NCI-H345 treated with DMSO at 0.1 percent for 48 hours (cell line): Measurements from ENCODE around the gene HLA-DPA1.
A peak's percentile ranks its signal among the peaks of the same experiment; 100 is the strongest.
"Not testable (repeated sequence)": the region's sequence is repeated elsewhere in the genome, so short reads cannot be mapped to it uniquely, and the experiment has no call there.

Experiments used
- DNase-seq: peaks from one replicate; lab custom pipeline; 2025; ENCODE audit not compliant: unreplicated experiment; lab: John Stamatoyannopoulos, UW

The HLA-DPA1 gene

DNA sequence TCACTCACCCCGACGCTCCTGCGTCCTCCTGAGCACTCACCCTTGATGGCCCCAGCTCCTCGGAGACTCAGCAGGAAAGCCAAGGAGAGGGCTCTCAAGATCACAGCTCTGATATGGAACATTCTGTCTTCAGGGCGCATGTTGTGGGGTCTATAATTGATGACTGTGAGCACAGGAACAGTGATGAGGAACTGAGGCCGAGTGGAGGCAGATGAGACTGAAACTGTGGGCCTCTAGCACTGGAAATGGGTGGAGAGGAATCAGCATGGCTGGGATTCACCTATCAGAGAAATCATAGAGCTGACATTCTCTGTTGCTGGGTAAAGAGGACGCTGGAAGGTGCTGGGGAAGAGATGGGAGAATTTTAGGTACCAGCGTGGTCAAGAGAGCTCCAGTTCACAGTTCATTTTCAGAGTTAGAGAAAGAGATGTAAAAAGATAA is at the start of gene HLA-DPA1:
HLA-DPA1 (minus strand) TSS at position 219 of the 441 bp plus-strand sequence.
- no peak for DNase-seq

DNA sequence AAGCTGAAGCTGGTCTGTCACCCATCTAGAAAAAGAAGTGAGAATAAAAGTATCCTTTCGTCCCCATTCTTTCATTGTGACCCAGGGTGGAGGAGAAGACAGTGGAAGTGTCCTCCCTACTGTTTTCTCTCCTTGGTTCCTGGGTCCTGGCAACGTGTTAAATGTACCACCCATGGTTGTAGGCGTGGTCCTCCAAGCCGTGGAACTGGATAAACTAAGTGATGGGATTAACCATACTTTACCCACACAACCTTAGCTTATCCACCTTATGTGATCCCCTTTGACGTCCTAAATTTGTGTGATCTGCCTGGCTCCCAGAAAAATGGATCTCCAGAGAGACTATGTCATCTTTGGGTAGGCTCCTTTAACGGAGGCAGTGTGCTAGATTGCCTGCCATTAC is 49.7 kb upstream of the HLA-DPA1 start:
- DNase-seq = no peak

DNA sequence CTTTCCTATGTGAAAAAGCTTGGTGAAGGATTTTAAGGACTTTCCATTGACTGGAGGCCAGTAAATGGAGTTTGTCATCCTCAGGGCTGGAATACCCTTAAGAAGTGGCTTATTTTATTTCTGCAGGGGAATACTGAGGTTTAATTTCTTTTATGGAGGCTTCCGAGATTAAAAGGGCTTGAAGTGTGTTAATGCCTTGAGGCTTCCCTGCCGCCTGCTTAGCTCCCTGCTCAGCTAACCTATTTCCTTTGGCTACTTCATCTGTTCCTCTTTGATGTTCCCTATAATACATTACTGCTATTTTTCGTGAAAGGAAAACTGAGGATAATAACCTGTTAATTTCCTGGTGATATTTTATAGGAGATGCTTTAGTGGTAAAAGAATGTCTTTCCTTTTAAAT is 46.6 kb upstream of the HLA-DPA1 start:
- no peak for DNase-seq

DNA sequence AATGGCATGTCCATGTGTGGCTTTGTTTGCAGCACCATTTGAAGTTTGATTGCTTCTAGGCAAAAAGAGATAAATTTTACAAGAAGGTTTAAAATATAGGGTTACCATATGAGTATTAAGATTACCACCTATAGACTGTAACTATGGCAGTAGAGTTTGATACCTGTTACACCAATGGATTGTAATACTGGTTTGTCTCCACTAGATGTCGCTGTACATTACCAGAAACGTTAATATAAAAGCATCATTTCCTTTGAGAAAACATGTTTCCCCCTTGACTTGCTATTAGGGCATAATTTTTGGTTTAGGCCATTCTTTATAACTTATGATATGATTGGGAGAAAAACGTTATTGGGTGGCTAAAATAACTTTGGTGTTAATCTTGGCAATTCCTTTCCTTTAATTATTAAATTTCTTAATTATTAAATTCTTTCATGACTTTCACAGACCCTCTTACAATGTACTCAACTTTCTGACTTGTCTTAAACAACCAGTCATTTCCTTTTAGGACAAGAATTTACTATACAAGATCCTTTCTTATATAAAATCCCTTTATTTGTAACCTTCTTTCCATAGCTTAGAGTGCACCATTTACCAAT is 45.2 kb upstream of the HLA-DPA1 start:
- DNase-seq = peak; percentile 48

DNA sequence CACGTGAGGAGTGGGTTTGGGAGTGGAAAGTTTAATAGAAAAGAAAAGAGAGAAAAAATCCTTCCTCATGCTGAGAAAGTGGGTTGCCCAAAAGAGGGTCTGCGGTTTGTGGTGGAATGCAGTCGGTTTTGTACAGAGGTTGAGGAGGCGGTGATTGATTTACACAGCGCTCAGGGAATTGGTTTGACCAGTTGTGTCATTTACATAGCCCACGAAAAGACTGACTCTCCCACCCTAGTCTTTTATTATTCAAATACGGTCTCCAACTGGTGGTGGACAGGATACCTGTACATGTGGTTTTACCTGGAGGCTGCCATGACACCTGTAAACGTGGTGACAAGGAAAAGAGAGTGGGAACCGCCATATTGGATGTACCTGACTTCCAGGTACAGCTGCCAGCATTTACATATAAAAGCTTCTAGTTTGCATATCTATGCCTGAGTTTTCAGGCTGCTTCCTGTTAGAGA is 44.4 kb upstream of the HLA-DPA1 start:
- no peak for DNase-seq

DNA sequence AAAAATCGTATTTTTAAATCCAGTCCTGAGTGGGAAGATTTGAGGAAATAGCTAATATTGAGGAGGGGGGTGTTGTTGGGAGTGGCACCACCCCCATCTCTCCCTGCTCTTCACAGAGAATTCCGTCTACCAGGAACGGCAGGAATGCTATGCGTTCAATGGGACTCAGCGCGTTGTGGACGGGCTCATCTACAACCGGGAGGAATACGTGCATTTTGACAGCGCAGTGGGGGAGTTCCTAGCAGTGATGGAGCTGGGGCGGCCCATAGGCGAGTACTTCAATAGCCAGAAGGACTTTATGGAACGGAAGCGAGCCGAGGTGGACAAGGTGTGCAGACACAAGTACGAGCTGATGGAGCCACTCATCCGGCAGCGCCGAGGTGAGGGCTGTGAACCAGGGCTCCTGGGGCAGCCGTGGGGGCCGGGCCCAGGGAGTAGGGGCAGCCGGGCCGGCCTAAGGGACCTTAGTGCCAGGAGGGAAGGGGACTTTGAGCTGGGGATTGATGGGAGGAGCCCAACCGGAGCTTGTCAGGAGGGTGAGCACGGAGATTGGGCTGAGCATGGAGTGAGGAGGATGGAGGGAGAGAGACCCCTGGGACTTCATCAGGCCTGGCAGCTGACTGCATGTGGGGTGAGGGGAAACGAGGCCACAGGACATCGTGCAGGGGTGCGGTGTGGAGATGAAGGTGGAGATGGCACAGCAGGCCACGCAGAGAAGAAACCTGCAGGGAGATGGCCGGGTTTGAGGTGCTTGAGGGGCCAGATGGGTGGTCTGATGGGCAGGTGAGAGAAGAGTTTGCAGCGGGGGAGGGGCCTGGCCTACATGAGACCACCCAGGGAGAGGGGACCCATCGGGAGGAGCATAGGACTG is 43.6 kb upstream of the HLA-DPA1 start:
- DNase-seq = no peak

DNA sequence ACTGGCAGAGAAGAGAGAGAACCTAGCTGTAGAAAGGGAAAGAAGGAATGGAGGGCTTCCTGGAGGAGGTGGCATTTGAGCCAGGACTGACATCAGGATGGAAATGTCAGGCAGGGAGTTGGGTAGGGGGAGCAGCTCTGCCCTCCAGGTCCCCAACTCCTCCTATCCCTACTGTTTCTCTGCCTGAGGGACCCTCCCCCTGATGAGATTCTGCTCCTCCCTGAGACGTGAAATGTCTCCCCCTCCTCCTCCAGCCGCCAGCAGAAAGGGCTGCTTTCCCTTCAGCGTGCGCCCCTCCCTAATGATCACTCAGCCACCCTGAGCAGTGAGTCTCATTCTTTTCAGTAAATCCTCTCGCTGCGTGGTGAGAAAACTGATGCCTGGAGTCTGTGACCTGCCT is 43.0 kb upstream of the HLA-DPA1 start:
- DNase-seq = no peak

DNA sequence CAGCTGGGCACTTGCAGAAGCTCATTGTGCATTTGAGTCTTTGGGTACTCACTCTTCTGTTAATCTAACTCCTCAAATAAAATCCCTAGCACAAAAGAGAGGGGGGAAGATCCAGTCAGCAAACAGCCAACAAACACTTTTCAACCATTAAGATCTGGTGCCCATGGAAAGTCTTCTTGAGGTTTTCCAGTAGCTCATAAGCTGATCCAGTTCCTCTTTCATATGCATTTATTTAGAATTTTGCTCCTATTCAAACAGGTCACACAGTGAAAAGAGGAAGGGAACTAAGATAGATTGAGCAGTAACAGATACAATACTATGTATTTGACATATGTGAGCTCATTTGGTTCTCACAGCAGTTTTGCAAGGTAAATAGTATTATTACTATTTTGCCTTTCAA is 41.0 kb upstream of the HLA-DPA1 start:
- no peak for DNase-seq

DNA sequence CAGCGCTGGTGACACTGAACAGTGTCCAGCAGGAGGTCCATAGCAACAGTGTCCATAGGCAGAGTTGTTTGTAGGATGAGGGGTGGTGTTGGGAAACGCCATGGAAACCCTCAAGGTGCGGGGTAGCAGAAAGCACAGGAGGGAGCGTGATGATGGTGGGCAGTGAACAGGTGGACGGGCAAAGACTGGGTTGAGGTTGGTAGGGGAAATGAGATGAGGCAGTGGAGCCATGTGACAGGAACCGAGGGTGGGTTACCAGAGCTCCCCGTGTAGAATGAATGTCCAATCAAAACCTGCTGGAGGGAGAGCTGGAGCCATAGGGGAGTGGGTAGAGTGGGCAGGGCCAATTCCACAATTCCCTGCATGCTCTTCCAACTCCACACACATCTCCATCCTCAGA is 40.3 kb upstream of the HLA-DPA1 start:
- DNase-seq = no peak

DNA sequence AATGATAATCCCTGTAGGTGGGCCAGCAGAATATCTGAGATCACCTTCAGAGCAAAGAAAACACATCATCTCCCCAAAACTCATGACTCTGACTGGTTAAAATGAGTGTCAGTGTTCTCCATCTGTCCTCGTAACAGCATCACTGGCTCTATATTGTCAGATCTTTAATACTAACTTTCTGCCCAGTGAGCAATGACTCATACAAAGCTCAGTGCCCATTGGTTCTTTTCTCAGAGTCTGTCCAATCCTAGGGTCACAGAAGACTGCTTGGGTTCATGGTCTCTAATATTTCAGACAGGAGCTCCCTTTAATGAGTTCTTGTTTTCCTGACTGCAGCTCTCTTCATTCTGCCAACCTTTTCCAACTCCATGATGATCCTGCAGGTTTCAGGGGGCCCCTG is 38.7 kb upstream of the HLA-DPA1 start:
- no peak for DNase-seq

DNA sequence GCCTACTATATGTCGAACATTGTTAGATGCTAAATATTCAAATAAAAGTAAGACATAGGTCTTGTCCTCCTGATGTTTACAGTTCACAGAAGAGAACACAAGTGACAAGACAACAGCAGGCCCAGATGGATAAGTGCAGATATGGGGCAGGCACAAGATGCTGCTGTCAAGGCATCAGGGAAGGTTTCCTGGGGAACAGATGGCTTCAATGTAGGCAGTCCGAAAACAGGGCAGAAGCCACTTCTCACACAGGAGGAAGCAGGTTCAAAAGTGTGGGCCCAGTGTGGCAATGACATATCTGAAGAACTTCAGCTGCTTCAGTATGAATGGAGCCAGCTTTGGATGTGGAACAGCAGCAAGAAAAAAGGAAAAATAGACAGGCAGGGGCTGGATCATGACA is 34.9 kb upstream of the HLA-DPA1 start:
- DNase-seq = no peak

DNA sequence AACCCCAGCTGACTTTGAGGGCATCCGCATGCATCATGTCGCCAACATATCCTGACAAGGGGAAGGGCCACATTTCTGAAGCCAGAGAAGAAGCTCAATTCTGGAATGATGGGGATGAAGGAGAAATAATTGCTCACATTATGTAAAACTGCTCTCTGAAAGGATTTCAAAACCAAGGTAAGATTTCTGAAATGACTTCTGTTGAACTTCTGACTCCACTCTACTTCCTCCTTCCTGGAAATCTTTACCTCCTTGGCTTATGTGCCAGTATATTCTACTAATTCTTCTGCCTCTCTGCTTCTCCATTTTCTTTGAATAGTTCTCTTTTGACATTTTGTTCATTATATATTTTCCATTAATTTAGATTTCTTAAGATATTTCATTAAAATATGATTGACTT is 34.2 kb upstream of the HLA-DPA1 start:
- no peak for DNase-seq

DNA sequence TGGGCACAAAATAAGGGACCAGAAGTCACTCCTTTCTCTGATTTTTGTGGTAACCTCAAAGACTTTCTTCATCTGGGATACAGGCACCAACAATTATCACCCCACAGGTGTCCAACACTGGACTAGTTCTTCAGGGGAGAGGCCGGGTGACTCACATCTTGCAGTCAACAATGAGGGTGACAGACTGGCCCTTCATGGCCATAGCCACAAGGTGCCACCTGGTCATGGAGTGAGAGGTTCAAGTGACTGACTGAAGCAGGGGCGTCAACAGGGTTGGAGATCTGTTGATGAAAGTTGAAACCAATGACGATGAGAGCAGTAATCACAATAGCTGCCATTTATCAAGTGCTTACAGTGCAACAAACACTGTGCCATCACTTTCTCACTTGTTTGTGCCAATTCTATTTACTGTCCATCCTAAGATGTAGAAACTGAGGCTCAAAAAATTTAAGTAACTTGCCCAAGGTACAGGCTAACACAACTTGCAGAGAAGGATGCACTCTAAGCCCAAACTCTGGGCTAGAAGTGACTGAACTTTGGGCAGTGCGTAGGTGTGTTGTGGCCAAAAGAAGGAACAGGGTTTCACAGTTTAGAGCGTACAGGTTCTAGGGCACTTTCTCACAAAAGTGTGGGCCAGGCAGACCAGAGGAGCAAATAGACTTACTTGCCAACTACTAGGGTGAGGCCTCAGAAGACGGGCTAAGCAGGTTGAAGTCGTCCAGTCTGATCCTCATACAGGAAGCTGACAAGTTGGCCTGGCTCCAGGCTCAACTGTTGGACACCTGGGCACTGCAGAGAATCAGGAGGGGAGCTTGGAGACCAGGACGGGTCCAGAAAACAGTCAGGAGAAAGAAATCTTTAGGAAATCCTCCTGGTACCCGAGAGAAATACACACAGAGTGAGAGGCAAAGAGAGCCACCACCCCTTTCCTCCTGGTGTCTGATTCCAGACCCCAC is 32.7 kb upstream of the HLA-DPA1 start:
- DNase-seq = no peak

DNA sequence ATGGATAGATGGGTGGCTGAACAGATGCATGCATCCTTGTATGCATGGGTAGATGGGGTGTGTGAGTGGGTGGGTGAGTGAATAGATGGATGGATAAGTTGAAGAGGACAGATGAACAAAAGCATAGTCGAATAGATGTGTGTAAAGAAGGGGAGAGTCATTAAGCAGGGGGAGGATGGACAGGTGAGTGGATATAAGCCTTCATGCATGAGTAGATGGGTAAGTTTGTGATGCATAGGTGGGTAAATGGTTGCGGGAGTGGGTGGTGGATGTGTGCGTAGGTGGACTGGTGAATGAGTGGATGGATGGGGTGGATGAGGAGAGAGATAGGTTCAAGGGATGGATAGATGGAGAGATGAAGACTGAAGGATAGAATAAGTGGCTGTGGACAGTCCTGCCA is 31.9 kb upstream of the HLA-DPA1 start:
- no peak for DNase-seq

DNA sequence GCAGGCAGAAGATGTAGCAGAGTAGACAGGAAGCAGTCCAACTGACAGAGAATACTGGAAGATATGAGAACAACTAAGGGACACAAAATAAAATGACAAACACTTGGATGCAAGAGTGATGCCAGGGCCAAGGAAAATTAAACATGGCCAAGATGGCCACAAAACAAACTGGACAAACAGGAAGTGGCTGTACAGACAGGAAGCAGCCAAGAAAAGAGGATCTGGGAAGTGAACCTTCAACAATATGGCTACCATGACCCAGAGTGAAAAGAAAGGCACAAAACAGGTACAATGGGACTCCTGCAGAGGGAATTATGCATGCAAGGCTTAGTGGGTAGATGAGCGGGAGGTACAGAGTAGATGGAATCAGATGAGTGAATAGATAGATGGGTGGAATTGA is 31.4 kb upstream of the HLA-DPA1 start:
- no peak for DNase-seq

DNA sequence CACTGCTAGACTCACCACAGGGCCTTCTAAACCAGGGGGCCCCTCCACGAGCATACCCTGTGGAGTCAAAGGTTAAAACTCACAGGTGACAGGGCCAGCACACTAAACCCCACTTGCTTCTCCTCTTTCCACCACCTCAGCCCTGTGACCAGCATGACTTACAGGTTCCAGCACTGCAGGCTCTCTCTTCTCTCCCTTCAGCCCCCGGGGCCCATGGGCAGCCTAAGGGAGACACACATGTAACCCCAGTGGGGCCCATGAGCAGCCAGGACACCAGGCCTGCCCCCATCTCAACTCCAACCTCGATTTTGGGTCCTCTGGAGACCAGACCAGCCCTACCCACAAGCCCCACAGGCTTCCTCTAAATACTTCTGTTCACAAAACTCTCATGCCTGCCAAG is 30.3 kb upstream of the HLA-DPA1 start:
- no peak for DNase-seq

DNA sequence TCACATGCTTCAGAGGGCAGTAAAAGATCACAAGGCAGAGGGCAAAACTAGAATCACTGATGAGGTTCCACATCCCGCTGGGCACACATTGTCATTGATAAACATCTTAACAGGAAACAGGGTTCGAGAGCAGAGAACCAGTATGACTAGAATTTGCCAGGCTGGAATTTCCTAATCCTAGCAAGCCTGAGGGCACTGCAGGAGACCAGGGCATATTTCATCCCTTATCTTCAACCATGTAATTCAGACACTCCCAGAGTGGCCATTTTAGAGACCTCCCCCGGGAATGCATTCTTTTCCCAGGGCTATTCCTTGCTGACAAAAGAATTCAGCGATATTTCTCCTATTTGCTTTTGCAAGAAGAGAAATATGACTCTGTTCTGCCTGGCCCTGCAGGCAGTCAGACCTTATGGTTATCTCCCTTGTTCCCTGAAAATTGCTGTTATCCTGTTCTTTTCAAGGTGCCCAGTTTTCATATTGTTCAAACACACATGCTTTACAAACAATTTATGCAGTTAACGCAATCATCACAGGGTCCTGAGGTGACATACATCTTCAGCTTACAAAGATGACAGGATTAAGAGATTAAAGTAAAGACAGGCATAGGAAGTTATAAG is 27.8 kb upstream of the HLA-DPA1 start:
- DNase-seq = not testable (repeated sequence)

DNA sequence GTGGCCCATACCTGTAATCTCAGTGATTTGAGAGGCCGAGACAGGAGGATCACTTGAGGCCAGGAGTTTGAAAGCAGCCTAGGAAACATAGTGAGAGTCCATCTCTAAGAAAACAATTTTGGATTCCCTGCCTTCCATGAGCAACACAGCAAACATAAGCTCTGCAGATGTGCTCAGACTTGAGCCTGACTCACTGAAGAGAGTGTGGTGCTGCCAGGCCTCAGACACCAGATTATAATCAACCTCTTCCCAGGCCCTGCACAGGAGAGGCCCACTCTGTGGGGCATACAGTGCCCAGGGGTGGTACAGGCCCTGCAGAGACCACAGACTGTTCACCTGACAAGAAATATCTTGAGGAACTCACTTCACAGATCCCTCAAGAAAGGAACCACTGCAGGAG is 22.2 kb upstream of the HLA-DPA1 start:
- no peak for DNase-seq

DNA sequence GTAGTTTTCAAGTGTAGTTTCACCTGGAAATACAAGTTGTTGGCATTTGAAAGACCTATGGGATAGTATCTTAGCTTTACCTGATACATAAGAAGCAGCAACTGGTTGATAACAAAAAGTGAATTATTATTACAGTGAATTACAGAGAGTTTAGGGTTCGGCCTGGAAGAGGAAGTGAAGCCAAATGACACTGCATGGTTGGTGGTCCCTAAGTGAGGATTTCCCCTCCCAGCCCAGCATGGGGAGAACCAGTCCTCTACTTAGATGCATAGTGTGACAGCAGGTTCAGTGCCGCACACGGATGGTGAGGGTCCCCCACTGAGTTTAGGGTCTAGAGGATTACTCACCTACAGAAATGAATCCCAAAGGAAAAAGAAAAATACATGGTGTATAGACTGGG is 20.4 kb upstream of the HLA-DPA1 start:
- DNase-seq = no peak

DNA sequence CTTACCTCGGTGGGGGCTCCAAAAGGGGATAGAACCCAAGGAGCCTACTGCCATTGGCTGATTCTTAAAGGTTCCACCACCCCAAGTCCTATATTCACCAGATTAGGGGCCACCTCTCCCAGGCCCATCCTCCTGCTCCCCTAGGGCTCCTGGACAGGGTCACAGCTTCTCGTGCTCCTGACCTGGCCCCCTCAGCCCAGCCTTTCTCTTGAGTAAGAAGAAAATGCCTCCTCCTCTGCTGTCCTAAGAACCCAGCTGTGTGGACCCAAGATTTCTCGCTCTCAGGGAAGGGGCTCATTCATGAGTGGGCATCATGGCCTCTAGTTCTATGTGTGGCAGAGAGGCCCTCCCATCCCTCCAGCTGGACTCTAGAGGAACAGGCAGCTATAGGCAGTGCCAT is 18.9 kb upstream of the HLA-DPA1 start:
- DNase-seq = no peak

DNA sequence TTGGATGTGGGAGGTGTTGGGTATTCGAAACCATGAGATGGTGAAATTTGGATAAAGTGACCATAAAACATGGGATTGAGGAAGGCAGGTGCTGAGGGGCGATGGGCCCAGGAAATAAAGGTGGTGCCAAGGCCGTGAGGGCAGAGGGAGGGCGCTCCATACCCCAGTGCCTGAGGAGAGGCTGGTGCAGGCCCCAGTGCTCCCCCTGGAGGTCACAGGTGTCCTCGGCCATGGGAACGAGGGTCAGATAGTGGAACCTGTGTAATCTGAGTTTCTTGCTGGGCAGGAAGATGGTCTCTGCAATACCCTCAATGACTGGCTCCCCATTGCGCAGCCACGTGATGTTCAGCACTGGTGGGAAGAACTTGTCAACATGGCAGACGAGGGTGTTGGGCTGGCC is 18.5 kb upstream of the HLA-DPA1 start:
- no peak for DNase-seq
